SK-N-SH (cell line): ENCODE results near the gene CELSR3.

ENCODE experiments used
- CTCF ChIP-seq: fragments of 200-600 bp; sonication (generic); IDR thresholded peaks from 2 replicates; pipeline ENCODE4 v1.6.1; 2017; ENCODE audit warnings: antibody characterized with exemption, mild to moderate bottlenecking, moderate library complexity
- ELF1 ChIP-seq: IDR thresholded peaks from 2 replicates; pipeline ENCODE4 v1.4.0; 2012
- MXI1 ChIP-seq: IDR thresholded peaks from 2 replicates; pipeline ENCODE4 v1.6.1; 2012; ENCODE audit warnings: mild to moderate bottlenecking, low read depth, low read length, improper control_type of control experiment
- POLR2AphosphoS5 ChIP-seq: IDR thresholded peaks from 2 replicates; pipeline ENCODE4 v1.6.1; 2012; ENCODE audit warnings: low read depth, low read length
- YY1 ChIP-seq: IDR thresholded peaks from 2 replicates; pipeline ENCODE4 v1.4.0; 2012; ENCODE audit warnings: low read depth, mild to moderate bottlenecking

GRCh38 chr3:48694610-48695392 is 32.1 kb upstream of the CELSR3 start:
- no peak for TF ChIP-seq ELF1
- no peak for TF ChIP-seq YY1
- TF ChIP-seq MXI1: no peak
- TF ChIP-seq POLR2AphosphoS5: no peak
- TF ChIP-seq CTCF: no peak
